HTERT RPE-1 (cell line): ENCODE results near the gene F2.
"Not testable (repeated sequence)": the region's sequence is repeated elsewhere in the genome, so short reads cannot be mapped to it uniquely, and the experiment has no call there.

Source experiments
- in situ Hi-C: fragments of 300-500 bp; cut with MboI; formaldehyde crosslinking; loops from 4 replicates; pipeline ENCODE4 v1.14.3; 2020; ENCODE audit warnings: low sequenced_read_pairs

F2 gene

GRCh38 chr11:46682773-46683752 lies 36.0 kb upstream of the F2 start:
- in situ Hi-C loops, result no loop called here

- in situ Hi-C loops, result no loop called here
Measured at GRCh38 chr11:46684367-46684766, 34.6 kb upstream of the F2 start.

GRCh38 chr11:46686886-46687795 lies 31.9 kb upstream of the F2 start:
- in situ Hi-C loops, result no loop called here

- in situ Hi-C loops, result no loop called here
Measured at GRCh38 chr11:46690702-46691101, 28.3 kb upstream of the F2 start.

GRCh38 chr11:46692450-46692849 lies 26.6 kb upstream of the F2 start:
- in situ Hi-C loops, result no loop called here

- in situ Hi-C loops, result no loop called here
Measured at GRCh38 chr11:46693597-46694012, 25.4 kb upstream of the F2 start.

GRCh38 chr11:46694072-46694471 lies 24.9 kb upstream of the F2 start:
- in situ Hi-C loops, result no loop called here

- in situ Hi-C loops, result no loop called here
Measured at GRCh38 chr11:46694607-46695006, 24.4 kb upstream of the F2 start.

GRCh38 chr11:46695345-46696211 lies 23.4 kb upstream of the F2 start:
- in situ Hi-C loops, result no loop called here

- in situ Hi-C loops, result no loop called here
Measured at GRCh38 chr11:46696212-46696558, 22.8 kb upstream of the F2 start.

- in situ Hi-C loops, result no loop called here
Measured at GRCh38 chr11:46697303-46697702, 21.7 kb upstream of the F2 start.

- in situ Hi-C loops, result no loop called here
Measured at GRCh38 chr11:46697723-46698122, 21.3 kb upstream of the F2 start.

- in situ Hi-C loops, result no loop called here
Measured at GRCh38 chr11:46698597-46698996, 20.4 kb upstream of the F2 start.

- in situ Hi-C loops, result no loop called here
Measured at GRCh38 chr11:46700241-46701077, 18.6 kb upstream of the F2 start, which contains the start of the genes ARHGAP1 and ZNF408. ARHGAP1 (minus strand) TSS chr11:46700619; CDS start chr11:46696107, 4,512 bp downstream. ZNF408 (plus strand) TSS chr11:46701031; CDS start chr11:46701048, 17 bp downstream.

- in situ Hi-C loops, result no loop called here
Measured at GRCh38 chr11:46701078-46701654, 17.8 kb upstream of the F2 start.

- in situ Hi-C loops, result no loop called here
Measured at GRCh38 chr11:46705070-46705688, 13.8 kb upstream of the F2 start.

- in situ Hi-C loops, result no loop called here
Measured at GRCh38 chr11:46706886-46707285, 12.1 kb upstream of the F2 start.

GRCh38 chr11:46709351-46709750 lies 9.7 kb upstream of the F2 start:
- in situ Hi-C loops, result not testable (repeated sequence)

- in situ Hi-C loops, result no loop called here
Measured at GRCh38 chr11:46710821-46711269, 8.2 kb upstream of the F2 start.
